Chondrocyte (in vitro differentiated cells): Measurements from ENCODE around the gene GRM5. TPM values are rescaled to one million over a fixed set of nuclear protein-coding genes. Genes with fewer than 3 reads are reported as not detected.

Source experiments
- DNase-seq: peaks from one replicate; pipeline ENCODE4 v3.0.0; 2021; ENCODE audit warnings: mixed read lengths, low spot score
- H3K27ac Mint-ChIP-seq: one replicate; pipeline ENCODE4 v1.8.0; 2021; ENCODE audit warnings: mild to moderate bottlenecking, moderate library complexity, mixed read lengths; ENCODE audit not compliant: unreplicated experiment
- H3K27me3 Mint-ChIP-seq: 2 replicates; pipeline ENCODE4 v1.8.0; 2021; ENCODE audit warnings: low read depth, mixed read lengths
- H3K36me3 Mint-ChIP-seq: 2 replicates; pipeline ENCODE4 v1.8.0; 2021; ENCODE audit warnings: low read depth, mixed read lengths
- H3K4me1 Mint-ChIP-seq: 2 replicates; pipeline ENCODE4 v1.8.0; 2021; ENCODE audit warnings: low read depth, mild to moderate bottlenecking, mixed read lengths
- H3K4me3 Mint-ChIP-seq: one replicate; pipeline ENCODE4 v1.8.0; 2021; ENCODE audit warnings: mild to moderate bottlenecking, moderate library complexity, mixed read lengths; ENCODE audit not compliant: unreplicated experiment
- H3K9me3 Mint-ChIP-seq: 2 replicates; pipeline ENCODE4 v1.8.0; 2021; ENCODE audit warnings: low read depth, mixed read lengths
- CTCF ChIP-seq: fragments of 200-600 bp; sonication (generic); IDR thresholded peaks from 2 replicates; pipeline ENCODE4 v1.5.0; 2021; ENCODE audit warnings: antibody characterized with exemption, mild to moderate bottlenecking, moderate library complexity
- total RNA-seq: library from RNA; stranded (reverse); gene quantifications from 3 replicates; pipeline ENCODE4 v1.2.1, GENCODE V29; 2021

Gene GRM5
- total RNA-seq, 1 donor from 2014 or later: 0.52 TPM

GRCh38 chr11:88531831-88532230 lies 534.0 kb downstream of the GRM5 start:
- no peak for TF ChIP-seq CTCF
- Mint-ChIP-seq H3K36me3 (no peaks in the 10 kb centered on the region), H3K9me3 (peaks cover 4% of the 10 kb centered on the region), H3K27me3 (peaks cover 11% of the 10 kb centered on the region), H3K27ac (no peak overlapping the region), H3K4me3 (no peak overlapping the region), H3K4me1 (peaks cover 23% of the 10 kb centered on the region)
- DNase-seq: no peak

- Mint-ChIP-seq H3K36me3 (no peaks in the 10 kb centered on the region), H3K4me1 (peaks cover 2% of the 10 kb centered on the region), H3K4me3 (no peak overlapping the region), H3K9me3 (no peaks in the 10 kb centered on the region), H3K27me3 (peaks cover 11% of the 10 kb centered on the region), H3K27ac (no peak overlapping the region)
- no peak for TF ChIP-seq CTCF
- no peak for DNase-seq
These were observed 536.4 kb downstream of the GRM5 start for GRCh38 chr11:88529426-88529825.

GRCh38 chr11:88523386-88524071 lies 542.3 kb downstream of the GRM5 start:
- peaks cover 14% of the 10 kb centered on the region for H3K27me3 Mint-ChIP-seq
- no peaks in the 10 kb centered on the region for H3K9me3 Mint-ChIP-seq
- no peak for DNase-seq
- no peak for TF ChIP-seq CTCF
- no peaks in the 10 kb centered on the region for H3K36me3 Mint-ChIP-seq
- H3K4me1 Mint-ChIP-seq: peaks cover 12% of the 10 kb centered on the region
- no peak overlapping the region for H3K4me3 Mint-ChIP-seq
- H3K27ac Mint-ChIP-seq: no peak overlapping the region

GRCh38 chr11:88522624-88523385 lies 543.0 kb downstream of the GRM5 start:
- Mint-ChIP-seq H3K27me3 (peaks cover 12% of the 10 kb centered on the region), H3K4me1 (peaks cover 12% of the 10 kb centered on the region), H3K9me3 (no peaks in the 10 kb centered on the region), H3K36me3 (no peaks in the 10 kb centered on the region), H3K27ac (no peak overlapping the region), H3K4me3 (no peak overlapping the region)
- no peak for DNase-seq
- no peak for TF ChIP-seq CTCF

GRCh38 chr11:88521799-88522201 lies 544.0 kb downstream of the GRM5 start:
- DNase-seq: no peak
- no peak for TF ChIP-seq CTCF
- Mint-ChIP-seq H3K27me3 (peaks cover 9% of the 10 kb centered on the region), H3K4me3 (no peak overlapping the region), H3K4me1 (peaks cover 12% of the 10 kb centered on the region), H3K27ac (no peak overlapping the region), H3K9me3 (no peaks in the 10 kb centered on the region), H3K36me3 (no peaks in the 10 kb centered on the region)
